Epithelial cell of proximal tubule (primary cell): ENCODE data around the gene CITED1. TPM values are rescaled to one million over a fixed set of nuclear protein-coding genes. Genes with fewer than 3 reads are reported as not detected.

Experiments
- DNase-seq: peaks from one replicate; pipeline ENCODE4 v3.0.0-alpha.2; 2011; ENCODE audit warnings: low read depth
- H3K4me3 ChIP-seq: 2 replicates; pipeline ENCODE4 v1.5.1; 2011; ENCODE audit warnings: low read depth, mild to moderate bottlenecking, low read length
- CTCF ChIP-seq: conservative IDR thresholded peaks from 2 replicates; pipeline ENCODE4 v1.5.1; 2012; ENCODE audit warnings: low read depth, mild to moderate bottlenecking, low read length
- total RNA-seq: library from RNA; depleted of rRNA; stranded (reverse); fragments of >200 nt; gene quantifications from 2 replicates; pipeline ENCODE4 v1.2.3, GENCODE V29; 2015

Gene CITED1, protein sequence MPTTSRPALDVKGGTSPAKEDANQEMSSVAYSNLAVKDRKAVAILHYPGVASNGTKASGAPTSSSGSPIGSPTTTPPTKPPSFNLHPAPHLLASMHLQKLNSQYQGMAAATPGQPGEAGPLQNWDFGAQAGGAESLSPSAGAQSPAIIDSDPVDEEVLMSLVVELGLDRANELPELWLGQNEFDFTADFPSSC
- not detected in 2 replicates for total RNA-seq

GRCh38 chrX:72305286-72306084 lies at the start of gene CITED1:
CITED1 (minus strand) TSS chrX:72305914; CDS start chrX:72302869, 3,045 bp downstream.
- no peak for DNase-seq
- no peak for TF ChIP-seq CTCF
- peak within 1 kb of the TSS; percentile 49 for H3K4me3 ChIP-seq

GRCh38 chrX:72352786-72353185 lies 47.1 kb upstream of the CITED1 start:
- no peak overlapping the region for H3K4me3 ChIP-seq
- no peak for DNase-seq
- TF ChIP-seq CTCF: no peak

DNA sequence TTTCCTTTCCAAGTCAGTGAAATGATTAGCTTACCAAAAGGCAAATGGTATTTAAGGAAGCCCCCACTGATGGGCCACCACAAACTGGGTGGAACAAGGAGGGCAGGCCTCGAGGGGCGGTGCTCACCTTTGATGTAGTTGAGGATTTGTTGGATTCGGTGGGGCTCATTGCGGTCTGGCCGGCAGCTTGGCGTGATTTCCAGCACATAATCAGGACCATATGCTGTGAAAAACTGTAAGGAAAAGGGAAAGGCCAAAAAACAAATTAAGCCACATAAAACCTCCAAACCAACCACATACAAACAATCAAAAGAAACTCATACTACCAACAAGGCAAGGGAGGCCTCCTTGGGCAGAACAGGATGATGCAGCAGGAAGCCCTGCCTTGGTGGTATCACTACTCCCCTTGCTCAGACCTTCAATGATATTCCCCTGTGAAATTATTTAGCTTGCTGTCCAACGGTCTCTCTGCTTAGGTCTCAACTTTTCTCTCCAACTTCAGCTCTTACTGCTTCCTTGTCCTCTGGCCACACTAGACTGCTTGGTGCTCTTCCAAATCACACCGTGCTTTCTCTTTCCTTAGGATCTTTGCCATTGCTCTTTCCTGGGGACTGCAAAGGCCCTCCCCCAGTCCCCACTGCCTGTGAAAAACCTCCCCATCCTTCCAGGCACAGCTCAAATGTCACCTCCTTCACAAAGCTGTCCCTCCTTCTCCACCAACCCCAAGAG lies 46.1 kb upstream of the CITED1 start:
- no peak for TF ChIP-seq CTCF
- no peak for DNase-seq
- H3K4me3 ChIP-seq: no peak overlapping the region

- no peak overlapping the region for H3K4me3 ChIP-seq
- DNase-seq: no peak
- no peak for TF ChIP-seq CTCF
Measured at GRCh38 chrX:72349190-72349589, 43.5 kb upstream of the CITED1 start.

DNA sequence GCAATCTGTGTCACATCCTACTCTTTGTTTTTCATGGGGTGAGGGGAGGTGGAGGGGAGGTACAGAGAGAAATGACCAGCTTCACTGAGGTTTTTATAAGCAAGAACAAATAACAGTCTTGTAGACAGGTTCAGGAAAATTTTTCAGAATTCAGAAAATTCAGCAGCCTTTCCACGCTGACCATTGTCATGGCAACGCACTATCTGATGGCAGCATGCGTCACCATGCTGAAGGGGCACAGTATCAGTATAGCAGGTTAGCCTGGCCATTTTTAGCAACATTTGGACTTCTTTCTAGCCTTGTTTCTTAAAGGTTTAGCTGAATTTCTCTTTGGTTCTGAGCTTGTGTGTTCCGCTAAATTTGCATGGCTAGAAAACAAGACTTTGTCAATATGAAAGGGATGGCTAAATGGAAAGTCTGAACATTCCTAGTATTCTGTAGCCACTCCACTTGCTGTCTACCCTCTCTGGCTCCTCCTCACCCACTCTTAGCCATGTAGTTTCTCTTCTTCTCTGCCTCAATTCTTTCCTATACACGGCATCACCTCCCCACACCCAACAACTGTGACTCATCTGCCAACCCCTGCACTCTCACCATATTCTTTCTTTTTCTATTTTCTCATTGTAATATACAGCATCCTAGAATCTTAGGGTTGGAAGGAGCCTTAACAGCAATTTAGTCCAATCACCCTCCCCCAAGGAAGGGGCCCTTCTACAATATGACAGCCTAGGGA lies 42.7 kb upstream of the CITED1 start:
- no peak overlapping the region for H3K4me3 ChIP-seq
- DNase-seq: no peak
- no peak for TF ChIP-seq CTCF

DNA sequence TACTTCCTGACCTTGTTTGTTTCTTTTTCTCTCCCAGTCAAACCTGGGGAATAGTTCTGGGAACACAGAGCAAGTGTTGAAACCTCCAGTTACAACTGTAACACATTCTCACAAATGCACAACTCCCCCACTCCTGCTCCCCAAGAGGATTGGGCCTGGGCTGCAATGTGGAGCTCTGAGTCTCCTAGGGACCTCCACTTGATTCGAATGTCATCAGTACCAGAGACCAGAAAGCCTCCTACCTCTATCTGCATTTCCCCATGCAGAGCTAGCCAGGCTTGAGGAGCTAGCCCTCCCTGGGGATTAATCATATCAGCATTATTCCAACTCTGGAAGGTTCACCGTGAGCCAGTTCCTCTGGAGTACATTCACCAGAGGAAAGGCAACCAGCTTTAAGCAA lies 41.7 kb upstream of the CITED1 start:
- TF ChIP-seq CTCF: no peak
- no peak for DNase-seq
- no peak overlapping the region for H3K4me3 ChIP-seq
